Endothelial cell of umbilical vein (primary cell): ENCODE measurements around the gene TMEM169. TPM values are rescaled to one million over a fixed set of nuclear protein-coding genes. Genes with fewer than 3 reads are reported as not detected.

ENCODE experiments used
- BruUV-seq: library from RNA; stranded (reverse); fragments of 400-500 nt; replicated peaks from 2 replicates; lab custom pipeline; 2021; lab: Mats Ljungman, UMichigan
- CTCF ChIA-PET: fragments of 300-600, 350-600 bp; sonication (Branson Sonifier 250); formaldehyde crosslinking; loops from one replicate; lab custom pipeline; 2021; ENCODE audit warnings: antibody characterized with exemption, inconsistent platforms; lab: Charles Lee
- POLR2A ChIA-PET: fragments of 300-600, 350-600 bp; sonication (Branson Sonifier 250); formaldehyde crosslinking; loops from one replicate; lab custom pipeline; 2021; ENCODE audit warnings: antibody characterized with exemption, inconsistent platforms; lab: Charles Lee
- DNase-seq: peaks from one replicate; pipeline ENCODE4 v3.0.0-alpha.2; 2011; ENCODE audit warnings: low read depth, low spot score
- FAIRE-seq: peaks from 2 replicates; lab custom pipeline; 2011; peaks lifted over from hg19 to GRCh38; lab: Jason Lieb, UNC
- H2AFZ ChIP-seq: 2 replicates; pipeline ENCODE4 v1.6.0; 2012; ENCODE audit warnings: low read depth, low read length, control low read depth, inconsistent platforms
- H3K27ac ChIP-seq: 2 replicates; pipeline ENCODE4 v1.5.1; 2011; ENCODE audit warnings: low read depth, mild to moderate bottlenecking, control low read depth, low read length, moderate library complexity; ENCODE audit not compliant: insufficient read depth
- H3K27me3 ChIP-seq, 2 experiments: 2 replicates each; pipeline versions ENCODE4 v1.6.0 to v1.6.1; 2011; ENCODE audit warnings: low read length in 2 of 2, mixed read lengths in 1 of 2; ENCODE audit not compliant: control insufficient read depth in 2 of 2, insufficient read depth in 2 of 2
- H3K36me3 ChIP-seq, 2 experiments: 2 replicates in 1 of 2; 3 replicates in 1 of 2; pipeline ENCODE4 v1.5.1; 2011; ENCODE audit warnings: low read length in 2 of 2, mild to moderate bottlenecking in 1 of 2, moderate library complexity in 1 of 2; ENCODE audit not compliant: control insufficient read depth in 2 of 2, insufficient read depth in 2 of 2; ENCODE audit errors: extremely low read depth in 1 of 2
- H3K4me1 ChIP-seq: 3 replicates; pipeline ENCODE4 v1.5.1; 2011; ENCODE audit warnings: mild to moderate bottlenecking, low read length; ENCODE audit not compliant: control insufficient read depth, insufficient read depth; ENCODE audit errors: extremely low read depth
- H3K4me2 ChIP-seq: 2 replicates; pipeline ENCODE4 v1.6.1; 2011; ENCODE audit warnings: low read length, control low read depth, mixed read lengths; ENCODE audit not compliant: insufficient read depth
- H3K4me3 ChIP-seq, 3 experiments: fragments of 200-600 bp in 1 of 3; sonication (generic), shearing (Covaris generic) in 1 of 3; replicated peaks in 1 of 3; 2 replicates each; pipeline ENCODE4 v1.5.1; 2011 to 2016; ENCODE audit warnings: control low read depth in 3 of 3, low read length in 3 of 3, mild to moderate bottlenecking in 2 of 3, inconsistent platforms in 1 of 3, low read depth in 1 of 3, moderate library complexity in 1 of 3; ENCODE audit not compliant: insufficient read depth in 1 of 3
- H3K79me2 ChIP-seq: 2 replicates; pipeline ENCODE4 v1.6.0; 2012; ENCODE audit warnings: low read length, inconsistent platforms; ENCODE audit not compliant: control insufficient read depth, insufficient read depth
- H3K9ac ChIP-seq: replicated peaks from 2 replicates; pipeline ENCODE3; 2011; ENCODE audit warnings: low read length, control low read depth; ENCODE audit not compliant: insufficient read depth; ENCODE audit errors: extremely low read depth
- H3K9me1 ChIP-seq: replicated peaks from 3 replicates; pipeline ENCODE4 v1.6.0; 2011; ENCODE audit warnings: mild to moderate bottlenecking, low read length; ENCODE audit not compliant: control insufficient read depth, insufficient read depth; ENCODE audit errors: extremely low read depth
- H3K9me3 ChIP-seq: replicated peaks from 2 replicates; pipeline ENCODE4 v1.5.1; 2012; ENCODE audit warnings: low read length, inconsistent platforms; ENCODE audit not compliant: control insufficient read depth, insufficient read depth
- H4K20me1 ChIP-seq: replicated peaks from 2 replicates; pipeline ENCODE3; 2011; ENCODE audit warnings: mild to moderate bottlenecking, low read length; ENCODE audit not compliant: control insufficient read depth, insufficient read depth; ENCODE audit errors: extremely low read depth
- EZH2 ChIP-seq: IDR thresholded peaks from 2 replicates; pipeline ENCODE4 v1.6.1; 2012; ENCODE audit warnings: borderline replicate concordance, low read depth, mild to moderate bottlenecking, moderate library complexity, low read length, inconsistent platforms; ENCODE audit not compliant: severe bottlenecking
- FOS ChIP-seq: IDR thresholded peaks from 2 replicates; pipeline ENCODE4 v1.6.1; 2011; ENCODE audit warnings: mild to moderate bottlenecking, low read length, moderate library complexity, borderline replicate concordance; ENCODE audit not compliant: insufficient read depth
- GATA2 ChIP-seq: IDR thresholded peaks from 2 replicates; pipeline ENCODE4 v1.7.0; 2011; ENCODE audit warnings: low read depth, mild to moderate bottlenecking, moderate library complexity, mixed read lengths, low read length; ENCODE audit not compliant: insufficient read length, insufficient read depth
- JUN ChIP-seq: IDR thresholded peaks from 2 replicates; pipeline ENCODE4 v1.6.1; 2011; ENCODE audit warnings: borderline replicate concordance, low read depth; ENCODE audit not compliant: insufficient read length, insufficient read depth
- MYC ChIP-seq: IDR thresholded peaks from one replicate; pipeline ENCODE4 v1.6.1; 2011; ENCODE audit warnings: mild to moderate bottlenecking, low read depth, low read length
- POLR2A ChIP-seq: IDR thresholded peaks from 2 replicates; pipeline ENCODE4 v1.6.1; 2012; ENCODE audit warnings: low read depth, mild to moderate bottlenecking, control low read depth, low read length
- POLR2AphosphoS5 ChIP-seq: IDR thresholded peaks from 2 replicates; pipeline ENCODE4 v1.6.1; 2012; ENCODE audit warnings: low read depth, mild to moderate bottlenecking, control low read depth, low read length, moderate library complexity; ENCODE audit not compliant: insufficient read depth
- dilution Hi-C: fragments of 300-500 bp; cut with MboI; formaldehyde crosslinking; loops from one replicate; pipeline ENCODE4 v1.15.0; 2019; ENCODE audit warnings: low sequenced_read_pairs; ENCODE audit not compliant: extremely low pct_ligation_motif_present
- intact Hi-C: fragments of 100-400 bp; cut with micrococcal nuclease; formaldehyde crosslinking; loops from one replicate; pipeline ENCODE4 v1.10.0; 2022
- polyA plus RNA-seq, 4 experiments: library from polyadenylated mRNA; depleted of rRNA in 3 of 4; stranded (reverse) in 3 of 4; unstranded in 1 of 4; fragments of >200 nt; gene quantifications; 2 replicates each; pipeline versions ENCODE4 v1.2.1 to v1.2.3, GENCODE V29; 2011 to 2012; ENCODE audit warnings: missing spikeins in 1 of 4
- total RNA-seq: library from RNA; stranded (reverse); gene quantifications from 2 replicates; pipeline ENCODE4 v1.2.3, GENCODE V29; 2021
- TF ChIP-seq, protein P1 (sequence below), 2 donors: IDR thresholded peaks; 1 replicate in 1 of 2; 2 replicates in 1 of 2; pipeline ENCODE4 v1.5.1; 2011; ENCODE audit warnings: low read length in 2 of 2, mild to moderate bottlenecking in 2 of 2, moderate library complexity in 2 of 2, control low read depth in 1 of 2, inconsistent platforms in 1 of 2, low read depth in 1 of 2; ENCODE audit not compliant: insufficient read depth in 1 of 2; ENCODE audit errors: extremely low read depth in 1 of 2
- TF ChIP-seq, protein P2 (sequence below): IDR thresholded peaks from 2 replicates; pipeline ENCODE4 v1.6.1; 2011; ENCODE audit not compliant: insufficient read depth, insufficient read length

TMEM169 gene
- total and polyA plus RNA-seq, 2 donors (not counting 3 experiments of a cell fraction or from before 2014, with no cell fraction given) = 0.20 TPM; not detected in 1

DNA sequence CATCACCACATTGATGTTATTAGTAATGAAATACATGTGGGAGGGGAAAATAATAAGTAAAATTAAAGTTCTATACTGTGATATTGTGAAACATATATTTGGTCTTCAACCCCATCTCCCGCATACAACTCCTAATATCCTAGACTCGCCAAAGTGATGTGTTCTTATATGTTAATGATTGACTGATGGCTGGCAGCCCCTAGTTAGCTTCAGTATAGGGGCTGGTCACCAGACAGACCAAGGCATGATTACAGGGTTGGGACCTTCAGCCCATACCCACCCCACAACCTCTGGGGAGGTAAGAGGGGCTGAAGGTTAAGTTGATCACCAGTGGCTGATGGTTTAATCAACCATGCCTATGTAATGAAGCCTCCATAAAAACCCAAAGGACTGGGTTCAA is 40.3 kb upstream of the TMEM169 start:
- no peaks in the 10 kb centered on the region for H3K79me2 ChIP-seq
- no peak overlapping the region for H3K4me2 ChIP-seq
- H3K4me1 ChIP-seq = no peaks in the 10 kb centered on the region
- BruUV-seq = no TSS peak
- no peak overlapping the region for H3K9ac ChIP-seq
- FAIRE-seq (no peak), DNase-seq (no peak)
- H3K9me3 ChIP-seq = no peaks in the 10 kb centered on the region
- H3K27me3 ChIP-seq = no peaks in the 10 kb centered on the region
- ChIA-PET CTCF (interaction anchor here (1.2 to 1.5 kb wide), 2 partner anchors 8 to 9 kb away, joined by 3 to 4 read pairs; no protein-coding TSS in a partner anchor), POLR2A (no interaction called here)
- H3K36me3 ChIP-seq = no peaks in the 10 kb centered on the region
- H3K4me3 ChIP-seq = no peak overlapping the region
- dilution Hi-C loops = no loop called here
- no peaks in the 10 kb centered on the region for H4K20me1 ChIP-seq
- H3K27ac ChIP-seq = no peak overlapping the region
- H2AFZ ChIP-seq = no peak overlapping the region
- TF ChIP-seq POLR2AphosphoS5 = no peak
- TF ChIP-seq POLR2A = no peak
- TF ChIP-seq FOS = no peak
- TF ChIP-seq, protein P1, sequence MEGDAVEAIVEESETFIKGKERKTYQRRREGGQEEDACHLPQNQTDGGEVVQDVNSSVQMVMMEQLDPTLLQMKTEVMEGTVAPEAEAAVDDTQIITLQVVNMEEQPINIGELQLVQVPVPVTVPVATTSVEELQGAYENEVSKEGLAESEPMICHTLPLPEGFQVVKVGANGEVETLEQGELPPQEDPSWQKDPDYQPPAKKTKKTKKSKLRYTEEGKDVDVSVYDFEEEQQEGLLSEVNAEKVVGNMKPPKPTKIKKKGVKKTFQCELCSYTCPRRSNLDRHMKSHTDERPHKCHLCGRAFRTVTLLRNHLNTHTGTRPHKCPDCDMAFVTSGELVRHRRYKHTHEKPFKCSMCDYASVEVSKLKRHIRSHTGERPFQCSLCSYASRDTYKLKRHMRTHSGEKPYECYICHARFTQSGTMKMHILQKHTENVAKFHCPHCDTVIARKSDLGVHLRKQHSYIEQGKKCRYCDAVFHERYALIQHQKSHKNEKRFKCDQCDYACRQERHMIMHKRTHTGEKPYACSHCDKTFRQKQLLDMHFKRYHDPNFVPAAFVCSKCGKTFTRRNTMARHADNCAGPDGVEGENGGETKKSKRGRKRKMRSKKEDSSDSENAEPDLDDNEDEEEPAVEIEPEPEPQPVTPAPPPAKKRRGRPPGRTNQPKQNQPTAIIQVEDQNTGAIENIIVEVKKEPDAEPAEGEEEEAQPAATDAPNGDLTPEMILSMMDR (IDR thresholded peaks at IDR 0.05; ENCODE audit: extremely low read depth in 1 of 2, insufficient read depth in 1 of 2, low read depth in 1 of 2, low read length in 2 of 2) = no peak
- no peak for TF ChIP-seq MYC
- no peak for TF ChIP-seq JUN
- no peak for TF ChIP-seq GATA2
- no peak for TF ChIP-seq EZH2
- TF ChIP-seq, protein P2, sequence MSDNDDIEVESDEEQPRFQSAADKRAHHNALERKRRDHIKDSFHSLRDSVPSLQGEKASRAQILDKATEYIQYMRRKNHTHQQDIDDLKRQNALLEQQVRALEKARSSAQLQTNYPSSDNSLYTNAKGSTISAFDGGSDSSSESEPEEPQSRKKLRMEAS = no peak
- no peaks in the 10 kb centered on the region for H3K9me1 ChIP-seq
- intact Hi-C loops = no loop called here
